SH-SY5Y (cell line): ENCODE results near the gene LMNTD1.

Experiments
- GATA2 ChIP-seq: IDR thresholded peaks from 2 replicates; pipeline ENCODE4 v1.6.1; 2011; ENCODE audit warnings: mild to moderate bottlenecking, low read depth, low read length
- GATA3 ChIP-seq: IDR thresholded peaks from 2 replicates; pipeline ENCODE4 v1.6.1; 2011; ENCODE audit warnings: low read depth, mild to moderate bottlenecking, low read length, moderate library complexity

- no peak for TF ChIP-seq GATA2
- TF ChIP-seq GATA3, result no peak
Observed at GRCh38 chr12:25553098-25553497, at the start of gene LMNTD1.
